GM20431 (cell line): Measurements from ENCODE around the gene UBE4B.
"Not testable (repeated sequence)": the region's sequence is repeated elsewhere in the genome, so short reads cannot be mapped to it uniquely, and the experiment has no call there.

ENCODE experiments used
- in situ Hi-C: fragments of 300-500 bp; cut with MseI, MboI; formaldehyde crosslinking; loops from one replicate; pipeline ENCODE4 v1.15.0; 2020; ENCODE audit warnings: low sequenced_read_pairs; ENCODE audit not compliant: unreplicated experiment

The UBE4B gene

DNA sequence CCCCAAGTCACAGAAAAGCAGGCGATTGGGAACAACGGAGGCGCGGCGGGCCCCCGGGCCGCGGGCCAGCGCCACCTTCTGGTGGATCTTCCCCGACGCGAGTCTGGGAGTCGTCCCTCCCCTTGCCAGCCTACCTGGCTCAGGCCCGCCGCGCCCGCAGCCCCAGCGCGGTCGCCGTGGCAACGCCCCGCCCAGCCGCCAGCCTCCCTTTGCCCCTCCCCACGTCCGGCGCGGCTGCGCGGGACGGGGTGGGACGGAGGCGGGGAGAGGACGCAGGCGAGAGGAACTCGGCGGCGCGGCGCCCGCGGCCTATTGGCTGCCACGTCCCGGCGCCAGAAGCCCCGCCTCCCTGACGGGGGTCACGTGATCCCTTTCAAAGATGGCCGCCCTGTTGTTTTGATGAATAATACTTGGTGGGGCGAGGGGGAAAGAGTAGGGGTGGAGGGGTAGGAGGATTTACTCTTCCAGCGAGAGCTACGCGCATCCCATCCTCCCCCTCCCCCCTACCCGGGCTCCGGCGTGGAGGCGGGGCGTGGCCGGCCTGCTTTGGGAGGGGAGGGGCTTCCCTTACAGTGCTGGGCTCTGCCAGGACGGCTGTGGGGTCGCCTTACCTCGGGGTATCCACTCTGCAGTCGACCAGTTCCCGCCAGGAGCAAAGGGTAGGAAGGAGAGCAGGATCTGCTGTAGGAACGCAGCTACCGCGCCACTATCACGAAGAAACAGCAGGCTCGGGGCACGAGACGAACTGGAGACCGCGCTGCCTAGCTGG is at the start of gene UBE4B:
Gene UBE4B (plus strand): TSS at position 369 of the 769 bp plus-strand sequence. CDS start 713 bp downstream, outside the sequence.
- in situ Hi-C loops = loop anchor here (10.0 kb wide), 1 partner anchor 88 kb away; the partner anchor contains the start of genes LZIC and NMNAT1

DNA sequence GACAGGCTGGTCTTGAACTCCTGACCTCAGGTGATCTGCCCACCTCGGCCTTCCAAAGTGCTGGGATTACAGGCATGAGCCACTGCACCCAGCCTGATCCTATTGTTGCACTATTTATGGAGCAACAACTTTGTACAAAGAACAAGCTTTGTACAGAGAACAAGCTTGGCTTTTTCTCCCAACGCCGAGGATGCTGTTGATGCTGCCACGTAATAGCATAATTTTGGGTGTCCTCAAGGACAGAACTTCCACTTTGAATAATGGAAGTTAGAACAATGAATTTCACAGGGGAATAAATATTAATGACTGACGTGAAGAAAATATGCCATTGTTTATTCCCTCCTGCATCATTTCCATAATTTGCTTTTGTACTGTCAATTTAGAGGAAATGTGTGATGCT is 48.5 kb upstream of the UBE4B start:
- in situ Hi-C loops = no loop called here

DNA sequence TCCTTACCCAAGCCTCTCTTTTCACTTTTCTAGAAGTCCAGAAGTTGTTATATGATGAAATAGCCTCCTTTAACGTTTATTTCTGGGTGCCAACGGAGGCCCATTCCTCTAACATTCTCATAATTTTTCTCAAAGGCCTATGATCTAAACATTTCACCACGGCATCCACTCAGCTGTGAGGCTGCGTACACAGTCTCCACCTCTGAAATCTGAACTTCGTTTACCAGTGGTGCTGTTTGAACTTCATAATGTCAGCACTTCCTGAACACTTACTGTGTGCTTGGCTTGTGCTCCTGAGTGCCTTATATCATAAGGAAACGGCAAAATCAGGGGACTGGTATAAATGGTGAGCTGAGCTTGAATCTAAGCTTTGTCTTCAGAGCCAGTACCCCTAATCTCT is 47.8 kb upstream of the UBE4B start:
- in situ Hi-C loops = no loop called here

DNA sequence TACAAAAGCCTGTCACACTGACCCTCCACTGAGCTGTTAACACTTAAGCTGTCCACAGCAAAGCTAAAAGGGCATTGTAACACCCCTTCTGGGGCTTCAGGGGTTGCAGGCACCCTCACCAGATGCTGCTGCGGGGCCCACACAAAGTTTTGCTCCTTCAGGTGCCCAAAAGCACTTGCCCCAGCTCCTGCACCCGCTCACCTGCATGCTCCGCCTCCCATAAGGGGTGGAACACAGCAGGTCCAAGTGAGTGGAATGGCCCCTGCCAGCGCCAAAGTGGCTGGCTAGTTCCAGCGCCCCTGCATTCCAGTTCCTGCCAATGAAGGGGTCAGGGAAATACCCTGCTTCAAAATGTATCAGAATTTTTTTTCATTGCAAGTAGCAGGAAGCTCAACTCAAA is 43.0 kb upstream of the UBE4B start:
- in situ Hi-C loops = no loop called here

DNA sequence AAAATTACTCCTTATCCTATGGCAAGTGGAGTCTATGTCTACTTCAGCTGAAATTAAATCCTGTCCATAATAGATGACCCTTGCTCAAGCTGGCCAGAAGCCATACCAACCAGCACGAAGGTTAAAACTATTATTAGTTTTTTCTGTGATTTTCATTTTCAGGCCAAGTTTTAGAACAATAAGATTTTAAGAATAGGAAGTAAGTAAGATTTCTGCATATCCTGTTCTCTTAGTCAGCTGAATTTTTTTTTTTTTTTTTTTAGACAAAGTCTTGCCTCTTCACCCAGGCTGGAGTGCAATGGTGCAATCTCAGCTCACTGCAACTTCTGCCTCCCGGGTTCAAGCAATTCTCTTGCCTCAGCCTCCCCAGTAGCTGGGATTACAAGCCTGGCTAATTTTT is 41.8 kb upstream of the UBE4B start:
- in situ Hi-C loops = no loop called here

DNA sequence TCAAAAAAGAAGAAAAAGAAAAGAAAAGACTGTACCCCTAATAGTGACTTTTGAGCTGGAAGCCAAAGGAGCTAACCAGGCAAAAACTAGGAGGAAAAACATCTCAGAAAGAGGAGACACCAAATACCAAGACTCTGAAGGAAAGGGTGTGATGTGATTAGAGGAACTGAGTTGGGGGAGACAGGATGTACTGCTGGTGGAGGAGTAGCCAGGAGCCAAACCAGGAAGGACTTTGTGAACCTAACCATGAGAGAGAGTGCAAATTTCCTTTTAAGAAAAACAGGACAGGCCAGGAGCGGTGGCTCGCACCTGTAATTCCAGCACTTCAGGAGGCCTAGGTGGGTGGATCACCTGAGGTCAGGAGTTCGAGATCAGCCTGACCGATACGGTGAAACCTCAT is 39.8 kb upstream of the UBE4B start:
- in situ Hi-C loops = no loop called here

DNA sequence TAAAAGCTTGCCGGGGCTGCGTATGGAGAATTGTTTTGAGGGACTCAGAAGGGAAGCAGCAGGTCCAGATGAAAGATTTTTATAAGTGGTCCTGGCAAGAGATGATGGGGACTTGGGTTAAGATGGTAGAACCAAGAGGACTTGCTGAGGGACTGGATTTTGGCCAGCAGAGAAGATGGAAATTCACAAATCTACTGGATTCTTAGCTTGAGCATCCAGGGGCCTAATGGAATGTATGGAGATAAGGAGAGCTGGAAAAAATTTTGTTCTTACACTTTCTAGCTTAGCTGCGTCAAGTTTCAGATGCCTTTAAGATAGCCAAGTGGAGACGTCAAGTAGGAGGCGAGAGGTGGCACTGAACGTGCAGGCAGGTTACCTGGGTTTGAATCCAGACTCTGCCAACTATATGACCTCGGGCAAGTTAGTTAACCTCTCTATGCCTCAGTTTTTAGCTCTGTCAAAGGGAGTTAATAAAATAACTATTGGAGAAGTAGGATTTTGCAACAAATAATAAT is 39.1 kb upstream of the UBE4B start:
- in situ Hi-C loops = no loop called here

DNA sequence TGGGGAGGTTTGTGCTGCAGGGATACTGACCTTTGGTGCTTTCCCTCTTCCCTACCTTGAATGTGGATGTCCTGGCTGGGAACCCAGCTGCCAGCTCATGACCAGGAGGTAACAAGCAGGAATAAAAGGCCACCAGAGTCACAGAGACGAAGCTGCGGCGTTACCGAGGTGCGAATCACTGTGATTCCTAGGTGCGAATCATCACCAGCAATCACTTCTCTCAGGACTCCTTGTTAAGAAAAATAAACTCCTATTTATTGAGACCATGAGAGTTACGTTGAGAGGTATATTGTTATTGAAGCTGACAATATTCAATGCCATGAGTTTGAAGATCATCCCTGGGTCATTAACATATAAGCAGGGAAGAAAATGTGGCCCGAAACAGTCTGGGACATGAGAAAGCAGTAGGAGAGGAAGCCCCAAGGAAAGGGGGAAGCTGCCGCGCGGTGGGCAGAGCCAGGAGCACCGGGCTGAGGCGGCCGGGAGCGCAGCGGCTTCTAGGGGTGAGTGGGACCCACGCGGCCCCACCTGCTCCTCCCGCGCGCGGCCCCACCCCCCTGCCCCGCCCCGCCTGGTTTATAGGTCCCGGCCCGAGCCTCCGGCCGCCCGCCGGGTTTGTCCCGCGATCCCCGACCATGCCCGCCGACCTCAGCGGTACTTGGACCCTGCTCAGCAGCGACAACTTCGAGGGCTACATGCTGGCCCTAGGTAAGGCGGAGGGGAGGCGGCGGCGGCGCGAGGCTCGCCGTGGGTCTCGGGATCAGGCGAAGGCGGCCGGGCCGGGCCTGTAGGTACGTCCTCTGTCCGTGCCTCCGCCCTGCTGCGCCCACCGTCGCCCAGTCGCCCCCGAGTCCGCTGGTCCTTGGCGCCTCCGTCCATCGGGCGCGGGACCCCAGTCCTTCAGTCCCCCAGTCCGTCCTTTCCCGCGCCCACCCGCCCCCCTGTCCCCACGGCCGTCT is 35.9 kb upstream of the UBE4B start, which contains the start of gene RBP7:
Gene RBP7 (plus strand): TSS at position 605 of the 959 bp plus-strand sequence. CDS start 31 bp downstream, at position 636.
- in situ Hi-C loops = no loop called here

DNA sequence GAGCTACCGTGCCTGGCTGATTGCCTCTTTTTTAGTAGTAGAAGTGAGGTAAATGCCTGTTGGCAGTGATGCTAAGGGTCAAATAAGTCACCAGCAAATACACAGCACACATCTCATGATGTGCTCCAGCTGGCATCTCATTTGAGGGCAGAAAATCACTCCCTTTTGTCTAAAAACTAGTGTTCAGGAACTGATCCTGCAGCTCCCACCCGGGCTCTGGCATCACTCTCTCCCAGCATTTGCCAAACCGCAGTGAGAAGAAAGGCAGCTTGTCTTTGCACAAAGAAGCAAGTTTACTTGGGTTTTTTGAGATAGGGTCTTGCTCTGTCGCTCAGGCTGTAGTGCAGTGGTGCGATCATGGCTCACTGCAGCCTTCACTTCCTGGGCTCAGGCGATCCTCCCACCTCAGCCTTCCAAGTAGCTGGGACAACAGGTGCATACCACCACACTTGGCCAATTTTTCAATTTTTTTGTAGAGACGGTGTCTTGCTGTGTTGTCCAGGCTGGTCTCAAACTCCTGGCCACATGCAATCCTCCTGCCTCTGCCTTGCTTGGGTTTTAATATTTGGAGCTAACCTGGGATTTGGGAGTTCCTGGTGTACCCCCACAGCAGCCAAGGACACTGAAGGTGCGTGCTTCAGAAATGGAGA is 31.6 kb upstream of the UBE4B start:
- in situ Hi-C loops = no loop called here

DNA sequence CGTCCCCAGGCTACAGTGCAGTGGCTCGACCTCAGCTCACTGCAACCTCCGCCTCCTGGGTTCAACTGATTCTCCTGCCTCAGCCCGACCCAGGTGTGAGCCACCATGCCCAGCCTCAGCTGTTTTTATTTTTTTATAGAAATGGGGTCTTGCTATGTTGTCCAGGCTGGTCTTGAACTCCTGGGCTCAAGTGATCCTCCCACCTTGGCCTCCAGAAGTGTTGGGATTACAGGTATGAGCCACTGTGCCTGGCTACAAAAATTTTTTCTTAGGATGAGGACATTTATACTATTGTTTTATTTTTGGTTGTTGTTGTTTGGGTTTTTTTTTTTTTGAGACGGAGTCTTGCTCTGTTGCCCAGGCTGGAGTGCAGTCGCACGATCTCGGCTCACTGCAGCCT is 27.5 kb upstream of the UBE4B start:
- in situ Hi-C loops = not testable (repeated sequence)

DNA sequence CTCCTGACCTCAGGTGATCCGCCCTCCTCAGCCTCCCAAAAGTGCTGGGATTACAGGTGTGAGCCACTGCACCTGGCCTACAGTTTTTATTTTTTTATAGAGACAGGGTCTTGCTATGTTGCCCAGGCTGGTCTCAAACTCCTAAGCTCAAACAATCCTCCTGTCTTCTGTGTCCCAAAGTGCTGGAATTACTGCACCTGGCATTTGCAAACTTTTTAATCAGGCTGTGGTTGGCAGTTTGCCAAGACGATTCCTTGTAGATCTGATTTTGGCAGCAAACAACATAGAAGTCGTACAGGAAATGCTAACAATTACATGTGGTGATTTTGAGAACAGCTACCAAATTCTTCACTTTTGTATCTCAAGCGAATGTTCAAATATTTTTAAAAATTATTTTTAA is 25.6 kb upstream of the UBE4B start:
- in situ Hi-C loops = no loop called here

DNA sequence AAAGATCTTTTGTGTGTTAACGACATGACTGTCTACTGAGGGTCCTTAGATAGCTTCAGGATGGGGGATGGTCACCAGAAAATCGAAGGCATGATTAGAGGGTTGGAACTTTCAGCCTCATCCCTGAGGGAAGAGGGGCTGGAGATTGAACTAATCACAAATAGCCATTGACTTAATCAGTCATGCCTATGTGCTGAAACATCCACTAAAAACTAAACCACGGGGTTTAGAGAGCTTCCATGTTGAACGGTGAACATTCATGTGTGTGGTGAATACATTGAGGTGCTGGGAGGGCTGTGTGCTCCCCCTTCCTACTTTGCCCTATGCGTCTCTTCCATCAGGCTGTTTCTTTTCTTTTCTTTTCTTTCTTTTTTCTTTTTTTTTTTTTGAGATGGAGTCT is 18.7 kb upstream of the UBE4B start:
- in situ Hi-C loops = no loop called here

DNA sequence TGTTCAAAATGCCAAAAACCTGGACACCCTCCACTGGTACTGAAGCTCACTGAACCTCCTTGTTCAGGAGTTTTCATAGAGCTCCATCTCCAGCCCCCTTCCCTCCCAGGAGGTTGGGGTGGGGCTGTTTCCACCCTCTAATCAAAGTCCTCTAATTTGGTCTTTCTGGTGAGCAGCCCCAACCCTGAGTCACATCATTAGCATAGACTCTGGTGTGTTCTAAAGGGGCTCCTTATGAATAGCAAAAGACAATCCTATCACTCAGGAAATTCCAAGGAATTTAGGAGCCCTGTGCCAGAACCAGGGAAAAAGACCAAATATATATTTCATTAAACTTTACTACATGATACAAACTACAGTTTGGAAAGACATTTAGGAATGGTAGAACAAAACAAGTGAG is 13.2 kb upstream of the UBE4B start:
- in situ Hi-C loops = no loop called here

DNA sequence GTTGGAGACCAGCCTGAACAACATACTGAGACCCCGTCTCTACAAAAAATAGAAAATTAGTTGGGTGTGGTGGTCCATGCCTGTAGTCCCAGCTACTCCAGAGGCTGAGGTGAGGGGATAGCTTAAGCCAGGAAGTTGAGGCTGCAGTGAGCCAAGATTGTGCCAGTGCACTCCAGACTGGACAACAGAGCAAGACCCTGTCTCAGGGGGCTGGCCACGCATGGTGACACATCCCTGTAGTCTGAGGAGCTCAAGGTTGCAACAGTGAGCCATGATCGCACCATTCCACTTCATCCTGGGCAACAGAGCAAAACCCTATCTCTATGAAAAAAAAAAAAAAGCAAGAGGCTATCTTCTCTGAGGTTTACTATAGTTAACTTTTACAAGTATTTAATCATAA is 12.7 kb upstream of the UBE4B start:
- in situ Hi-C loops = no loop called here

DNA sequence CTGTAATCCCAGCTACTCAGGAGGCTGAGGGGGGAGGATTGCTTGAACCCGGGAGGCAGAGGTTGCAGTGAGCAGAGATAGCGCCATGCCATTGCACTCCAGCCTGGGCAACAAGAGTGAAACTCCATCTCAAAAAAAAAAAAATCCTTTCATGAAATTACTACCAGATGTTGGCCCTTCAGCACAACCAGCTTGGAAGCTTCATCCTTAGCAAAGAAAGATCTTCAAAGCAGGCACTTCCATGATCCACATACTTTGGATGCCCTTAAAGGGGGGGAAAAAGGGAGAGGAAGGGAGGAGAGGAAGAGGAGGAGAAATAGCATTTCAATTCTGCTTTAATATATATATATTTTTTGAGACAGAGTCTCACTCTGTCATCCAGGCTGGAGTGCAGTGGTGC is 12.1 kb upstream of the UBE4B start:
- in situ Hi-C loops = not testable (repeated sequence)

DNA sequence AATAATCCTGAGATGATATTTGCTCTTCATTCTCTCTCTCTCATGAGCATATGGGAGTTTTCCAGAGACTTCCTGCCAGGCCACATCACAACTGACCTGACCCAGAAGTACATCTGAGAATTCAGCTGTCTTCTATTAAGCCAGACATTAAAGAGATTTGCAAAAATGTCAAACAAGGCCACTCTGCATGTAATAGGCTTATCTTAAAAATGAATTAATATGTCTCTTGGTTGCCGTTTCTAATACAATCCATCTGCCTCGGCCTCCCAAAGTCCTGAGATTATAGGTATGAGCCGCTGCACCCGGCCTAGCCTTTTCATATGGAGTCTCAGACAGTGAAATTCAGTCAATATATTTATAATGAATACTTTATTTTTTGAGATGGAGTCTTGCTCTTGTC is 10.8 kb upstream of the UBE4B start:
- in situ Hi-C loops = not testable (repeated sequence)

DNA sequence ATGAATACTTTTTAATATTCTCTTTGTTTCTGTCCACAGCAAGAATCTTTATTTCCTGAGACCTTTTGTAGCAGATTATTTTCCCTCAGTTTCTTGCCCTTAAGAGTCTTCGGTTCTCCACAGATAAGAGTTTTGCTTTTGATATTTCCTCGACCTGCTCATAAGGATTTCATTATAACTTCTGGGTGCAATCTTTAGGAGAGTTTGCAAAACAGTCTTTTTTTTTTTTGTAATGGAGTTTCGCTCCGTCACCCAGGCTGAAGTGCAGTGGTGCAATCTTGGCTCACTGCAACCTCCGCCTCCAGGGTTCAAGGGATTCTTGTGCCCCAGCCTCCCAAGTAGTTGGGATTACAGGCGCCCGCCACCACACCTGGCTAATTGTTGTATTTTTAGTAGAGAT is 10.1 kb upstream of the UBE4B start:
- in situ Hi-C loops = no loop called here

DNA sequence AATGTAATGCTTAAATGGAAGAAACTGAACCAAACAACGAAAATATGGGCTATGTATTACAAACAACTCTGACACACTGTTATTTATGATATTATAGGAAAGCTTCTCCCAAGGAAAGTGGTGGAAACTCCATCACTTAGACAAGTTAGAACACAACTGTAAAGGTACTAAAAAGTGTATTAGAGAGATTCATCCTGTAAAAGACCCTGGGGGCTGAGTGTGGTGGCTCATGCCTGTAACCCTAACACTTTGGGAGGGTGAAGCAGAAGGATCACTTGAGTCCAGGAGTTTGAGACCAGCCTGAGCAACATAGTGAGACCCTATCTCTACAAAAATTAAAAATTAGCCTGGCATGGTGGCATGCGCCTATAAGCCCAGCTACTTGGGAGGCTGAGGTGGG is 7.4 kb upstream of the UBE4B start:
- in situ Hi-C loops = no loop called here

DNA sequence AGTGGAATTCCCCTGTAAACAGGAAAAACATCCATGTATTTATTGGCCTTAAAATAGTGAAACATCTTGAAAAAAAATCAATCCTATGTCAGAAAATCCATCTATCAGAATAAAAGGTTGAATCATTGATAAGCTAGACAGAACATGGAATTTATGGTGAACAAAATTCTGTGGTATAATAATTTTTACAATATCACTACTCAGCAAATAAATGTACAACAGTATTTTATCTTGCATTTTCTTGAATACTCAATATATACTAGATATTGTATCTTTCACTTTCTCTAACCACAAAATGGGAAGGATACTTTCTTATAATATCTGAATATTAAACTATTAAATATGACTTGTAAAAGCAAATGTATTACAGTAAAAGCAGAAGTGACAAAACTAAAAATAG is 5.7 kb upstream of the UBE4B start:
- in situ Hi-C loops = no loop called here

DNA sequence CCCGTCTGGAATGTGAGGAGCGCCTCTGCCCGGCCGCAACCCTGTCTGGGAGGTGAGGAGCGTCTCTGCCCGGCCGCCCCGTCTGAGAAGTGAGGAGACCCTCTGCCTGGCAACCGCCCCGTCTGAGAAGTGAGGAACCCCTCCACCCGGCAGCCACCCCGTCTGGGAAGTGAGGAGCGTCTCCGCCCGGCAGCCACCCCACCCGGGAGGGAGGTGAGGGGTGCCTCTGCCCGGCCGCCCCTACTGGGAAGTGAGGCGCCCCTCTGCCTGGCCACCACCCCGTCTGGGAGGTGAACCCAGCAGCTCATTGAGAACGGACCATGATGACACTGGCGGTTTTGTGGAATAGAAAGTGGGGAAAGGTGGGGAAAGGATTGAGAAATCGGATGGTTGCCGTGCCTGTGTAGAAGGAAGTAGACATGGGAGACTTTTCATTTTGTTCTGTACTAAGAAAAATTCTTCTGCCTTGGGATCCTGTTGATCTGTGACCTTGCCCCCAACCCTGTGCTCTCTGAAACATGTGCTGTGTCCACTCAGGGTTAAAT is 3.7 kb upstream of the UBE4B start:
- in situ Hi-C loops = not testable (repeated sequence)
